ENCODE data around the gene ZFP62. TPM values are rescaled to one million over a fixed set of nuclear protein-coding genes. Genes with fewer than 3 reads are reported as not detected.
"Not testable (repeated sequence)": the region's sequence is repeated elsewhere in the genome, so short reads cannot be mapped to it uniquely, and the experiment has no call there.

ZFP62 gene
- total RNA-seq, 1 donor from 2014 or later: 12.9 TPM

DNA sequence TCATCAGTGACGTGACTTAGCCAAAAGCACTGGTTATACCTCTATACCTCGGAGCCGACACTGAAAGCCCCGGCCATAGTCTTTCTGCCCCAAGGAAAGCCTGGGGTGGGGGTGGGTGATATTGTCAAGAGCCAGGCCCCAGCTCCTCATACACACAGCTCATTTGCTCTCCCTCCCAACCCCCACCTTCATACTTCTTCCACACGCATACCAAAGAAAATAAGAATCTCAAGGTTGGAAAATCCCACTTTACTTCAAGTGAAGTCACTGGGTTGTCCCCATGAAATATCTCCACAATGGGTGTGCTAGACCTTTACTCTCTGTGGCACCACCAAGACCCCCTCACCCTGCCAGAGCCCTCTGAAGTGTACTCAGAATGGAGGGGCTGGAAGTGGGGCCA is 31.4 kb downstream of the ZFP62 start:
- ATAC-seq: no peak

DNA sequence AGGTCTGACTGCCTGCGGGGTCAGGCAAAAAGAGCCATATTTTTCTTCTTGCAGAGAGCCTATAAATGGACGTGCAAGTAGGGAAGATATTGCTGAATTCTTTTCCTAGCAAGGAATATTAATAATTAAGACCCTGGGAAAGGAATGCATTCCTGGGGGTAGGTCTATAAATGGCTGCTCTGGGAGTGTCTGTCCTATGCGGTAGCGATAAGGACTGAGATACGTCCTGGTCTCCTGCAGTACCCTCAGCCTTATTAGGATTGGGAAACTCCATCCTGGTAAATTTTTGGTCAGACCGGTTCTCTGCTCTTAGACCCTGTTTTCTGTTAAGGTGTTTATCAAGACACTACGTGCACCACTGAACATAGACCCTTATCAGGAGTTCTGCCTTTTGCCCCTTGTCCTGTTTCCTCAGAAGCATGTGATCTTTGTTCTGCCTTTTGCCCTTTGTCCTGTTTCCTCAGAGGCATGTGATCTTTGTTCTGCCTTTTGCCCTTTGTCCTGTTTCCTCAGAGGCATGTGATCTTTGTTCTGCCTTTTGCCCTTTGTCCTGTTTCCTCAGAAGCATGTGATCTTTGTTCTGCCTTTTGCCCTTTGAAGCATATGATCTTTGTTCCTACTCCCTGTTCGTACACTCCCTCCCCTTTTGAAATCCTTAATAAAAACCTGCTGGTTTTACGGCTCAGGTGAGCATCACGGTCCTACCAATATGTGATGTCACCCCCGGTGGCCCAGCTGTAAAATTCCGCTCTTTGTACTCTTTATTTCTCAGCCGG is 32.1 kb downstream of the ZFP62 start:
- not testable (repeated sequence) for ATAC-seq

- not testable (repeated sequence) for ATAC-seq
Observed at GRCh38 chr5:180827374-180827773, 33.7 kb downstream of the ZFP62 start.

DNA sequence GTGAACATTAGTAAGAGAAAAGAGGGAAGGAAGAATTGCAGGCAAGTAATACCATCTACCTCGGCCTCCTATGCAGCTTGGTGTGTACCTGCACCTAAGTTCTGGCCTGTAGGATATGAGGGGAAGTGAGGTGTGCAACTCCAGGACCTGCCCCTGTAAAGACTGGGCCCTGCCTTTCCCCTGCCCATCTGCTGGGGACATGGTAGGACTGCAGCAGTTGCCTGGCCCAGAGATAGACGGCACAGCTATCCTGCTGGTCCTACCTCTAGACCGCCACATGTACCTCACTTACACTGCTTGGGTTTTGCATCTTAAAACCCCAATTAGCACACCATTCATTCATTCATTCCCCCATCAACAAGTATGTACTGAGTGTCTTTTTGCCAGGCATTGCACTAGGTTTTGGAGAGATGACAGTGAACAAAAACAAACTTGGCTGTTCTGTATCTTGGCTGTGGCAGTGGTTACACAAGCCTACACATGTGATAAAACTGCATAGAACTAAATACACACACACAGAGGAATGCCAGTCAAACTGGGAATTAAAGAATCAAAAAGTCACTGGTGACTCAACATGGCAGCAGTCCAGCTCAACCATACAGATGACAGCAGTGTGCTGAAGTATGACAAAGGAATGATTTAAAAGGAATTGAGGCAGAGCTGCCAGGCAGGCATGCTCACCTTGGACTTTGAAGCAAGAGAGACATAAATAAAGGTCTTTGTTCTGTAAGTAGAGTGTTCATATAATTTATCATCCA is 35.1 kb downstream of the ZFP62 start:
- ATAC-seq: peak; percentile 95

DNA sequence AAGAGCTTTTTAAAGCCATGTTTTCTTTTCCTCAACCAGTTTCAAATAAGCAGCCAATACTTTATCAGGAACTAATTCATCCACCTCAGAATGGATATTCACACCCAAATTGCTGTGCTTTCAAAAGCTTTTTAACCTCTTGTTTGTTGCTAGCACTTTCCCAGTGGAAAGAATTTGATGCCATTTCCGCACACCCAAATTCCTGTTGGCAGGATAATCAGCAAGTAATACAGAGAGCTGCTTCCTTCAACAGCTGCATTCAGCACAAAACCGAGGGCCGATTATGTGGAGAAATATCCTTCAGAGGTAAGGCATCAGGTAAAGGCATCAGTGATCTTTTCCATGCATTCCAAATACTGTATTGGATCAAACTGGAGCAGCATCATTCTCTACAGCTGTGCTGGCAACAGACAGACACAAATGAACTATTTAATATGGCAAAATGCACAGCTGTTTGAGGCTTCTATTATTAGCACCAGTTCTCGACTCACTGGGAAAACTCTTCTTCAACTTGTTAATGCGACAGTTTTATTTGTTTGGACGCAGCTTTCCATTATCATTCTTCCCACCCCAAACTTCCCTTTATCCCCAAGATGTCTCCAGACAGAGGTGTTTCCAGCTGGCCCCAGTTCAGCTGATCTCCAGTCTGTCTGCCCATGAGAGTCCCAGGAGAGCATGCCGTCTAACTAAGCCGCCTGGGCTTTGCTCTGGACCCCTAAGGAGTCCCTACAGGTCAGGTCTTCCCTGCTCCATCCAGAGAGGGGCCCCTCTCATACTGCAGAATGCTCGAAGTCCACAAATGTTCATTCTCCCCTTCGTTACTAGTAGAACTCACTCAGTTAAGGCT is 36.2 kb downstream of the ZFP62 start:
- no peak for ATAC-seq

- no peak for ATAC-seq
Observed at GRCh38 chr5:180823940-180824629, 37.0 kb downstream of the ZFP62 start.

DNA sequence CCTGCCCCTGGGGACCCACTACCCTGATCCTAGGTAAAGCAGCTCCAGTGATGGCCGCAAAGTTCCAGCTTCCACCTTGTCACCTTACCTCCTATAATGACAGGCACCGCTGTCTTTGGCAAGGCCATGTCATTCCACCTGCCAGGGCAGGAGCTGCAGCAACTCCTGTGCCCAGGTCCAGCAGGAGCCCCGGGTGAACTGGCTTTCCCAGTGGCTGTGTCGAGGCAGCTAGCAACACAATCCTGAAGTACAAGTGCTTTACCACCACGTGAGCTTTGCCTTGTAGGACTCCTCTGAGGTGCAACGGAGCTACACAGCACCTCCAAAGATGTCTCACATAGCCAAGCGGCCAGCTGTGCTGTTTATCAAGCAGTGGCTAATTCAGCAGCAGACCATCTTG is 37.7 kb downstream of the ZFP62 start:
- ATAC-seq: no peak

- no peak for ATAC-seq
Observed at GRCh38 chr5:180821538-180821937, 39.5 kb downstream of the ZFP62 start.

DNA sequence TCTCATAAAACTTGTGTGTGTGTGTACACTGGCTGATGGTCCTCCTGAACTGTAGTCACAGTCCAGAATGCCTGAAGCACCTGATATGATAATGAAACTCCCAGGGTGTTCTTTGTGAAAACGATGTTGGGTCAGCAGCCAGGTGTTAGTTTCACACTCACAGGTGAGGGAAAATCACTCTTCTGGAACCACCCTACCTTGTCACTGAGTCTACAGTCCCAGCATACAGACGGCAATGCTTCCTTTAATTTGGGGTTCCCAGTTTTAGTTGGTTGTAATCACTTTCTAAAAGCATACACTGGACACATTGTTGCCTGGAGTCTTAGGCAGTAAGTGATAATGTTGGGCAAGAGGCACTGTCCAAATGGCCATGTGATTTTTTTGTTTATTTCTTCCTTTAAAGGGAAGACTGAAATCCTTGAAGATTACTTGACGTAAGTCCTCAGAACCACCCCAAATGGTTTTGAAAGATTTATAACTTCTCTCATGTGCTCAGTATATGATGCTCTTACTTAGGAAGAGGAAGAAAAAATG is 40.2 kb downstream of the ZFP62 start:
- no peak for ATAC-seq

GRCh38 chr5:180818677-180819341 is 42.3 kb downstream of the ZFP62 start:
- ATAC-seq: no peak

DNA sequence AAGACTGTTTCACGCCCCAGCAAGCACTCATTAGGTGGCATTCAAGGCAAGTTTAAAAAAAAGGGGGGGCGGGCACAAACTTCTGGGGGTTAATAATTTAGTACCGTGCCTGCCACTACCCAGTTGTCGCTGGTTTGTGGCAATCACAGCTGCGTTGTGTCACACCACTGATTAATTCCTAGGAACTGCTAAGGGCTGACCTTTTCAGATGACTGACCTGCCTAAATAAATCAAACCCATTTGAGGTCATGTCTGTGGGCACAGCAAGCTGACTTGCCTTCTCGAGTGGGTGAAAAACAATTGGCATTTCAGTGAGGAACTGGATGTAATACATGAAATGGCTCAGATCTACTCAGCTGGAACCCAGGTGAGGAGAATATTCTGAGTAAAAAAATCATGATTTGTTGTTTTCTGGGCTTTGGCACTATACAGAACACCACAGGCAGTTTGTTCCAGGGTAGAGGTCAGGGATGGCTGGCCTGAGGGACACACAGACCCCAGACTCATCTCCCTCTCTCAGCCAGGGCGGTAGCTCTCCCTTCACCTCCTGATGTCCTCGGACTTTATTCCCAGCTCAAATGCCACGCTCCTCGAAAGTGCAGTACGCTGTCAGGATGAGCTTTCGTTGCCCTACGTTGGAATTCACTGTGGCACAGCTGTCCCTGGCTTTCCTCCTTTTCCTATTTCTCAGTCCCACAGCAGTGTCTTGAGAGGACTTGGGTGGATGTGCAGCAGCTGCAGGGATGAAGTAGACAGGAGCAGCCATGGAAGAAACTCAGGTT is 43.0 kb downstream of the ZFP62 start:
- no peak for ATAC-seq

- peak; percentile 48 for ATAC-seq
Observed at GRCh38 chr5:180816608-180817534, 44.2 kb downstream of the ZFP62 start.

- no peak for ATAC-seq
Observed at GRCh38 chr5:180815293-180815917, 45.7 kb downstream of the ZFP62 start.

- no peak for ATAC-seq
Observed at GRCh38 chr5:180813420-180813819, 47.7 kb downstream of the ZFP62 start.

DNA sequence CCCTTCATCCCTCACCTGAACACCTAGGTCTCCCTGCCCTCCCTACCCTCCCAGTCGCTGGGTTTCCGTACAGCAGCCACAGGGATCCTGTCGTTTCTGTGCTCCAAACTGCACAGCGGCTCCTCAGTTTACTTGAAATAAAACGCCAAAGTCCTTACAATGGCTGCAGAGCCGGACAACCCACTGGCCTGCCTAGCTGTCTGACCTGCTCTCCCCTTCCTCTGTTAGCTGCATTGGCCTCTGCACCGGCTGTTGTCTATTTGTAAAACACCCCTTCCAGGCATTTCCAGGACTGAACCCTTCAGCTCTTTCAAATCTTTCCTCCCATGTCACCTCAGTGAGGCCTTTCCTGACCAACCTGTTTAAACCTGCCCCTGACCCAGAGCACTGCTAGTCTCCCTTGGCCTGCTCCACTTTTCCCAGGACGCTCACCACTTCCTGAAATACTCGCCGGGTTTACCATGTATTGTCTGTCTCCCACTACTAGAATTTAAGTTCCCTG is 49.4 kb downstream of the ZFP62 start:
- ATAC-seq: peak; percentile 18

GRCh38 chr5:180810959-180811622 is 50.0 kb downstream of the ZFP62 start:
- no peak for ATAC-seq

DNA sequence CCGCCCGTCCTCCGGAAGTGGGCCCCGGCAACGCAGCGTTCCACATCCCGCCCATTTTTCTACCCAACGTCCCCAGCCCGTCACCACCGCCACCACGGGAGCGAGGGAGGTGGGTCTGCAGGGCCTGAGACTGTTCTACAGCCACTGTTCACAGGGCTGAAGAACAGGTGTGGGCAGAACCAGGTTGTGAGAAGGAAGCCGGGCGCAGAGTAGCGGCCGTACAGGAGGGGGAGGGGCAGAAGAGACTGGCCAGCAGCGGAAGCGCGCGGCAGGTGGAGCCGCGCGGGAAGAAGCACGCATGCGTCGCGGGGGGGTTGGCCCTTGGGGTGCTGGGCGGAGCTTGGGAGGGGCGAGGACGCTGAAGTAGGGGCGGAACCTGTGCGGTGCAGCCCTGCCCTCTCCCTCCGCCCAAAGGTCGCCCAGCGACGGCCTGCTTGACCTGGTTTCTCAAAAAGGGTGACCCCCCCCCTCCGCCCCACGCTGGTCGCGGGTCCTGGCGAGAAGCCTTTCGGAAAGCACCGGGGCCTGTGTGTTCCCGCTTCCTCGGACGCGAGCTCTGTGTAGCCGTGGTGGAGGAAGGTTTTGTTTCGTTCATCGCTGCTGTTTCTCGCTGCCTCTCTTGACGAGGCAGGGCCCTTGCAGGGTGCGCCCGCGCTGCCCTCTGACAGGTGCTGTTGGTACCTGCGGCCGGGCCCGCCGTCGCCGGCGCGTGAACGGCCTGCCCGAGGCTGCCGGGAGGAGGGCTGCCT is 50.7 kb downstream of the ZFP62 start:
- peak; percentile 94 for ATAC-seq

Measured in esophagus mucosa (tissue), 1 donor.